ENCODE data around the gene FLII. TPM values are rescaled to one million over a fixed set of nuclear protein-coding genes. Genes with fewer than 3 reads are reported as not detected.

The FLII gene
- total and polyA plus RNA-seq, 2 of the 13 experiments (the other 11 are each of a cell fraction or from before 2014, with no cell fraction given): 130 to 303 TPM

GRCh38 chr17:18225121-18225641, 33.4 kb downstream of the FLII start, which contains the start of gene LLGL1 (continued):
- peak; percentile 64; the same call in 1 of the 2 replicates for TF ChIP-seq GMEB1 (CRISPR knock-in tag; IDR thresholded peaks at IDR 0.05; ENCODE audit: borderline replicate concordance)
- no peak for TF ChIP-seq ZNF597 (CRISPR knock-in tag; IDR thresholded peaks at IDR 0.05)
- 0 out of 2 replicates have a peak, but pooled peaks have one; percentile 28 for TF ChIP-seq KDM3A (CRISPR knock-in tag; IDR thresholded peaks at IDR 0.05; ENCODE audit: low read depth)
- TF ChIP-seq SIN3A (IDR thresholded peaks at IDR 0.05; ENCODE audit: borderline replicate concordance, low read depth, low read length): 0 out of 2 replicates have a peak, but pooled peaks have one; percentile 22
- peak; percentile 25; the same call in 1 of the 2 replicates for TF ChIP-seq THRA (CRISPR knock-in tag; IDR thresholded peaks at IDR 0.05; ENCODE audit: borderline replicate concordance)
- 0 out of 2 replicates have a peak, but pooled peaks have one; percentile 22 for TF ChIP-seq SPEN (CRISPR knock-in tag; IDR thresholded peaks at IDR 0.05; ENCODE audit: low read depth)
- TF ChIP-seq MYNN (CRISPR knock-in tag; IDR thresholded peaks at IDR 0.05; ENCODE audit: low read depth): no peak
- no peak for TF ChIP-seq ZMYM2 (CRISPR knock-in tag; IDR thresholded peaks at IDR 0.05)
- no peak for TF ChIP-seq RBM22 (optimal IDR thresholded peaks at IDR 0.05; ENCODE audit: low read length)
- no peak for TF ChIP-seq DZIP1 (CRISPR knock-in tag; IDR thresholded peaks at IDR 0.05)
- no peak for TF ChIP-seq ZNF784 (CRISPR knock-in tag; IDR thresholded peaks at IDR 0.05; ENCODE audit: borderline replicate concordance)
- no peak for TF ChIP-seq ZFY (CRISPR knock-in tag; IDR thresholded peaks at IDR 0.05)
- TF ChIP-seq SOX6 (IDR thresholded peaks at IDR 0.05): no peak
- 0 out of 2 replicates have a peak, but pooled peaks have one; percentile 8 for TF ChIP-seq SOX6 (CRISPR knock-in tag; IDR thresholded peaks at IDR 0.05)
- peak; percentile 97 for TF ChIP-seq THAP11 (CRISPR knock-in tag; IDR thresholded peaks at IDR 0.05)
- TF ChIP-seq HDAC1 (CRISPR knock-in tag; IDR thresholded peaks at IDR 0.05): no peak
- TF ChIP-seq TFDP1 (CRISPR knock-in tag; IDR thresholded peaks at IDR 0.05; ENCODE audit: borderline replicate concordance): peak; percentile 49; the same call in 1 of the 2 replicates
- no peak for TF ChIP-seq ZNF790 (CRISPR knock-in tag; IDR thresholded peaks at IDR 0.05; ENCODE audit: borderline replicate concordance)
- TF ChIP-seq RBAK (CRISPR knock-in tag; IDR thresholded peaks at IDR 0.05): no peak
- TF ChIP-seq DRAP1 (CRISPR knock-in tag; IDR thresholded peaks at IDR 0.05): no peak
- TF ChIP-seq ZBTB38 (CRISPR knock-in tag; IDR thresholded peaks at IDR 0.05): no peak

Data from HepG2 (cell line).